Lower leg skin (tissue), 4 donors: ENCODE measurements around the gene SPDYE18. TPM values are rescaled to one million over a fixed set of nuclear protein-coding genes. Genes with fewer than 3 reads are reported as not detected.
"Not testable (repeated sequence)": the region's sequence is repeated elsewhere in the genome, so short reads cannot be mapped to it uniquely, and the experiment has no call there.

ENCODE experiments used
- DNase-seq, 2 donors: peaks; one replicate each; pipeline ENCODE4 v3.0.0-alpha.2; 2019; ENCODE audit warnings: low spot score in 2 of 2
- H3K4me3 ChIP-seq: fragments of 200-600 bp; sonication (generic); 2 replicates; pipeline ENCODE4 v1.5.1; 2017; ENCODE audit warnings: mild to moderate bottlenecking, low read depth; ENCODE audit not compliant: poor library complexity, severe bottlenecking
- WGBS, 2 donors: methylation state at CpG; one replicate each; pipeline ENCODE4 v1.1.5; 2018; 5-methylcytosine and 5-hydroxymethylcytosine counted together
- intact Hi-C: fragments of 100-400 bp; cut with DNase I; formaldehyde crosslinking; loops from one replicate; pipeline ENCODE4 v1.15.0; 2023; ENCODE audit warnings: low total_unique reads
- total RNA-seq, 4 donors: library from RNA; depleted of rRNA; stranded (reverse); fragments of >200 nt; gene quantifications; one replicate each; pipeline ENCODE4 v1.1.0, GENCODE V29; 2016

The SPDYE18 gene
- total RNA-seq, 4 donors from 2014 or later, result 1.7 to 2.7 (median 2.1) TPM; not detected in 1

DNA sequence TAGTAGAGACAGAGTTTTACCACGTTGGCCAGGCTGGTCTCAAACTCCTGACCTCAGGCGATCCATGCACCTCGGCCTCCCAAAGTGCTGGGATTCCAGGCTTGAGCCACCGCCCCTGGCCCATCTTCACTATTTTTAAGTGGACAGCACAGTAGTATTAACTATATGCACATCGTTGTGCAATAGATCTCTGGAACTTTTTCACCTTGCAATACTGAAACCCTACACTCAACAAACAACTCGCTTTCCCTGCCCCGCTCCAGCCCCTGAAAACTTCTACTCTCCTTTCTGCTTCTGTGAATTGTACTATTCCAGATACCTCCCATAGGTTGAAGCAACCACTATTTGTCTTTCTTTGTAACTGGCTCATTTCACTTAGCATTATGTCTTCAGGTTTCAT lies 3.5 kb upstream of the SPDYE18 start:
- intact Hi-C loops, H3K4me3 ChIP-seq, DNase-seq: not testable (repeated sequence)
- 81 to 92% methylated on average over 7 of the region's 7 CpGs for WGBS, 2 donors

DNA sequence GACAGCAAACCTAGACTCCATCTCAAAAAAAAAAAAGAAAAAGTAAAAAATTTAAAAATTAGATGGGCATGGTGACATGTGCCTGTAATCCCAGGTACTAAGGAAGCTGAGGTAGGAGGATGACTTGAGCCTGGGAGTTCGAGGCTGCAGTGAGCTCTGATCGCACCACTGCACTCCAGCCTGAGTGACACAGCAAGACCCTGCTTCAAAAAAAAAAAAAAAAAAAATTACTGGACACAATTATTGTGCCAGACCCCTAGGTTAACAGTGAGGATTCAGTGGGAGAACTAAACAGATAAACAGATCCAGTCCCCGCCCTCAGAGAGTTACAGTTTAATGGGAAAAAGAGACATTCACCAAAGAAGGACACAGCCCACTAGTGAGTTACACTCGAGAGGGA lies 1.4 kb upstream of the SPDYE18 start:
- WGBS, 2 donors, result 84 to 88% methylated on average over 4 of the region's 4 CpGs
- H3K4me3 ChIP-seq, intact Hi-C loops, DNase-seq: not testable (repeated sequence)

DNA sequence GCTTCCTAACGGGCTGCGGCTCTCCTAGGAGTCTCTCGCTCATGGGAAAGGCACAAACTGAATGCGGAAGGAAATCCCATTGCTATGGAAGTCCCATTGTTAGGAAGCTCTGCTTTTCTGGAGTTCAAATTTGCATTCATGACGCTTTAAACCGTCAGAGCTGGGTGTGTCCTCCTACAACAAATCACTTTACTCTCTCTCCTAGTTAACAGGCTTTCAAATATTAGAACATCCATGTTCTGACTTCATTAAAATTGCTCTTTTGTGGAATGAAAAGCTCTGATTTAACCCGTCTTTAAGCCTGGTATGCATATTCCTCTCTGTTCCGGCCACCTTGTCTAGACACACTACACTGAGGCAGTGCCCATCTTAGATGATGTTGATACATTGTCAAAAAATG lies 30.1 kb downstream of the SPDYE18 start, which contains the start of gene SPDYE17:
SPDYE17 (minus strand) TSS at position 101 of the 400 bp plus-strand sequence. CDS start 1,791 bp downstream, outside the sequence.
- H3K4me3 ChIP-seq, intact Hi-C loops, DNase-seq: not testable (repeated sequence)
- 95% methylated on average over 4 of the region's 8 CpGs; no CpG with 5 or more reads in 1 of the 2 donors for WGBS, 2 donors

GRCh38 chr7:77026349-77026748 lies 36.0 kb downstream of the SPDYE18 start:
- H3K4me3 ChIP-seq, DNase-seq, intact Hi-C loops: not testable (repeated sequence)
- WGBS, 2 donors, result 100% methylated on average over 3 of the region's 10 CpGs

- H3K4me3 ChIP-seq, intact Hi-C loops: not testable (repeated sequence)
- DNase-seq, result peak in 1 of 2 donors; percentile 4
- 62 to 83% methylated on average over 8 of the region's 16 CpGs for whole genome bisulfite sequencing, 2 donors
Measured at GRCh38 chr7:77010074-77010680, 52.2 kb downstream of the SPDYE18 start.

DNA sequence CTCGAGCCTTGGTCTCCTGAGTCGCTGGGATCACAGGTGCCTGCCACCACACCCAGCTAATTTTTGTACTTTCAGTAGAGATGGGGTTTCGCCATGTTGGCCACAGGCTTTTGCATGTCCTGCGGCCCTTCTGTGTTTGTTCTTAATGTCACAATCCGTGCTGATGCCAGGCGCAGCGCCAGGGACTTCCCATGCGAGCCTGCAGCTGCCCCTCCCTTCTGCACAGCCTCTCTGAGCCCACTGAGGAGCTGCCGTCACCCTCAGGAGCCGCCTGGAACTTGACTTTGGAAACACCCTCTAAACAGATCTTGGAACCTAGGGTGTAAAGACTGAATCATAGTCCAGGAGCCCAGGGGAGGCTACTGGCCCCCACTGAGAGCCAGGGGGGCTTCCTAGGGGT lies 54.4 kb downstream of the SPDYE18 start:
- intact Hi-C loops, H3K4me3 ChIP-seq: not testable (repeated sequence)
- 23 to 32% methylated on average over 10 of the region's 10 CpGs for WGBS, 2 donors
- peak; percentile 90 to 96 for DNase-seq

GRCh38 chr7:77006127-77007110 lies 55.9 kb downstream of the SPDYE18 start:
- intact Hi-C loops, H3K4me3 ChIP-seq: not testable (repeated sequence)
- 71 to 72% methylated on average over 9 of the region's 22 CpGs for WGBS, 2 donors
- peak in 1 of 2 donors; percentile 54 for DNase-seq

DNA sequence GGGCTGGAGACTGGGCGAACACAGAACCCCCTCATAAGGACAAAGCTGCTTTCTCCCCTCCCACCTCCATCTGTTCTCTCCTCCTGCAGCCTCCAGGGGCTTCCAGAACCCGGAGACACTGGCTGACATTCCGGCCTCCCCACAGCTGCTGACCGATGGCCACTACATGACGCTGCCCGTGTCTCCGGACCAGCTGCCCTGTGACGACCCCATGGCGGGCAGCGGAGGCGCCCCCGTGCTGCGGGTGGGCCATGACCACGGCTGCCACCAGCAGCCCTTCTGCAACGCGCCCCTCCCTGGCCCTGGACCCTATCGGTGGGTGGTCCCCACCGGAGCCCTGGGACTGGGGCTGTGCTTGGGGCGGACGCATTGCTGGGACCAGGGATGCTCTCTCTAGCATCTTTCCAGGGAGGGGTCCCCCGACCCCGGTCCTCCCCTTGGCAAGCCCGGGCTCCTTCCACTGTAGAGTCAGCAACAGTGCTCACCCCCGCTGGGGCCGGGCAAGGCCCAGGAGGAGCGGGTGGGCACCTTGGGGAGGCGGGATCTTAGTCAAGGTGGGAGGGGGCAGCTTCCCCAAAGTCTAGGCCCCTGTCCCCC lies 56.8 kb downstream of the SPDYE18 start:
- H3K4me3 ChIP-seq, intact Hi-C loops: not testable (repeated sequence)
- DNase-seq, result peak in 1 of 2 donors; percentile 87
- 93 to 97% methylated on average over 8 to 9 of the region's 27 CpGs for WGBS, 2 donors

- H3K4me3 ChIP-seq, intact Hi-C loops: not testable (repeated sequence)
- DNase-seq, result peak in 1 of 2 donors; percentile 8
- no CpG with 5 or more reads among the region's 18 CpGs for WGBS, 2 donors
Measured at GRCh38 chr7:77004151-77004550, 58.2 kb downstream of the SPDYE18 start.

GRCh38 chr7:77003241-77003640 lies 59.1 kb downstream of the SPDYE18 start:
- peak in 1 of 2 donors; percentile 76 for DNase-seq
- WGBS, 2 donors, result 88 to 95% methylated on average over 6 to 9 of the region's 10 CpGs
- H3K4me3 ChIP-seq, intact Hi-C loops: not testable (repeated sequence)

DNA sequence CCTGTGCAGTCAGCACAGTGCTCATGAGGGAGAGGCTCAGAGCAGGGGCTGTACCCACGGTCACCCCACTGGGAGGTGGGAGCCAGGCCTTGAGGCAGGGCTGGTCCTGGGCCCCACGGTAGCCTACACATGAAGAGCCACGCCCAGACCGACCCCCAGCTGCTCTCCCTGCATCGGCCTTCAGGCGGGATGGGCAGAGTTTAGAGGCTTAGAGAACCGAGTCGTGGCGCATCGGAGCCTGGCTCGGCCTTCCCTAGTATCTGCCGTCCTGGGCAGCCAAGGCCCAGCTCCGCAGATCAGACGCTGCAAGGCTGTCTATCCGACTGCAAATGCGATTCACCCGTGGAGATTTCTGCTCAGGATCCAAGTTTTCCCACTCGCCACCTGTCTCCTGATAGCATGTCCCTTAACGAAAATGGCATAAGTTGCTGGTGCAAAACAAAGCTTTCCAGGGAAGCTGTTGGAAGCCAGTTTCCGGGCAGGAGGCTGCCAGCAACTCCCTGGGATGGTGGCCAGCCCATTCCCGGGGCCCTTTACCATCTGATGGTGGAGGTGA lies 59.6 kb downstream of the SPDYE18 start:
- peak in 1 of 2 donors; percentile 74 for DNase-seq
- intact Hi-C loops, H3K4me3 ChIP-seq: not testable (repeated sequence)
- WGBS, 2 donors, result 92 to 96% methylated on average over 11 to 17 of the region's 21 CpGs

GRCh38 chr7:77002104-77002503 lies 60.3 kb downstream of the SPDYE18 start:
- H3K4me3 ChIP-seq, intact Hi-C loops: not testable (repeated sequence)
- WGBS, 2 donors, result 61 to 78% methylated on average over 8 to 15 of the region's 15 CpGs
- peak in 1 of 2 donors; percentile 77 for DNase-seq
